Right cardiac atrium (tissue), 5 donors: ENCODE data around the gene TPTE. TPM values are rescaled to one million over a fixed set of nuclear protein-coding genes. Genes with fewer than 3 reads are reported as not detected.
"Not testable (repeated sequence)": the region's sequence is repeated elsewhere in the genome, so short reads cannot be mapped to it uniquely, and the experiment has no call there.

Source experiments
- ATAC-seq, 2 donors: fragments of 200-7000 bp; cut with Tn5 transposase; one replicate each; pipeline versions ENCODE4 v1.8.0 to v1.9.1; 2020; ENCODE audit warnings: moderate library complexity in 2 of 2, mild to moderate bottlenecking in 1 of 2
- DNase-seq, 3 donors: peaks; one replicate each; pipeline ENCODE4 v3.0.0-alpha.2; 2020
- H3K27ac ChIP-seq: one replicate; pipeline ENCODE4 v1.5.1; 2013; ENCODE audit warnings: mild to moderate bottlenecking, low read length, control low read depth, moderate library complexity
- H3K27me3 ChIP-seq: one replicate; pipeline ENCODE4 v1.6.1; 2013; ENCODE audit not compliant: control insufficient read depth, insufficient read depth
- H3K4me1 ChIP-seq: one replicate; pipeline ENCODE4 v1.6.1; 2013; ENCODE audit warnings: low read length; ENCODE audit not compliant: control insufficient read depth, insufficient read depth
- H3K4me3 ChIP-seq: one replicate; pipeline ENCODE4 v1.5.1; 2013; ENCODE audit warnings: low read length, control low read depth
- H3K9me3 ChIP-seq: one replicate; pipeline ENCODE4 v1.6.1; 2013; ENCODE audit warnings: low read length; ENCODE audit not compliant: control insufficient read depth
- WGBS: extraction: QIAGEN DNeasy Blood & Tissue Kit; methylation state at CpG from one replicate; pipeline ENCODE4 v1.1.7; 2013; 5-methylcytosine and 5-hydroxymethylcytosine counted together
- intact Hi-C, 4 donors: fragments of 100-400 bp; cut with DNase I; formaldehyde crosslinking; loops; one replicate each; pipeline versions ENCODE4 v1.11.0 to v1.14.0; 2022 to 2023
- polyA plus RNA-seq: library from polyadenylated mRNA; stranded (reverse); fragments of 200-250 nt; gene quantifications from one replicate; pipeline ENCODE4 v1.2.3, GENCODE V29; 2013
- total RNA-seq, 4 donors: library from RNA; stranded (reverse); fragmentation: NEBNext Ultra II Directional; extraction: Animal tissue kit (Norgen Biotek cat#: 25700); gene quantifications; one replicate each; pipeline ENCODE4 v1.2.1, GENCODE V29; 2021
- donor health status: healthy with polysubstance abuse.
- donor health status: DM: no; HTN: yes; CAD: no.
- donor health status: DM: no; HTN: no; CAD: no.
- donor health status: DM: no; HTN: yes; CAD: no; lungs with severe emphysema.
- donor health status: DM: yes; HTN: yes; CAD: no.

TPTE gene
- total and polyA plus RNA-seq, 5 donors, result not detected

DNA sequence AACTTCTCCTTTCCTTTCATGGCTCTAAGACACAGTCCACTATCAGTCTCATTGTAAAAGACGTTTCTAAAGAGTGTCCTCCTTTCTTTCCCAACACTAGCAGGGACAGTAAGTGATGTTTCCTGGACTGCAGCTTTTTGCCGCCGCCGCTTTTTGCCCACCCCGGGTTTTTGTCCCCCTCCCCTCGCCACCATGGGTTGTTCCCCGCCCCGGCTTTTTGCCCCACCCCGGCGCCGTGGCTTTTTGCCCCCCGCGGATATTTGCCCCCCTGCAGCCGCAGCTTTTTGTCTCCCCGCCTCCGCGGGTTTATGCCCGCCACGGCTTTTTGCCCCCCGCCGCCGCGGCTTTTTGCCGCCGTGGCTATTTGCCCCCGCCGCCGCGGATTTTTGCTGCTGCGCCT is 95.2 kb downstream of the TPTE start:
- no peaks in the 10 kb centered on the region for H3K9me3 ChIP-seq

DNA sequence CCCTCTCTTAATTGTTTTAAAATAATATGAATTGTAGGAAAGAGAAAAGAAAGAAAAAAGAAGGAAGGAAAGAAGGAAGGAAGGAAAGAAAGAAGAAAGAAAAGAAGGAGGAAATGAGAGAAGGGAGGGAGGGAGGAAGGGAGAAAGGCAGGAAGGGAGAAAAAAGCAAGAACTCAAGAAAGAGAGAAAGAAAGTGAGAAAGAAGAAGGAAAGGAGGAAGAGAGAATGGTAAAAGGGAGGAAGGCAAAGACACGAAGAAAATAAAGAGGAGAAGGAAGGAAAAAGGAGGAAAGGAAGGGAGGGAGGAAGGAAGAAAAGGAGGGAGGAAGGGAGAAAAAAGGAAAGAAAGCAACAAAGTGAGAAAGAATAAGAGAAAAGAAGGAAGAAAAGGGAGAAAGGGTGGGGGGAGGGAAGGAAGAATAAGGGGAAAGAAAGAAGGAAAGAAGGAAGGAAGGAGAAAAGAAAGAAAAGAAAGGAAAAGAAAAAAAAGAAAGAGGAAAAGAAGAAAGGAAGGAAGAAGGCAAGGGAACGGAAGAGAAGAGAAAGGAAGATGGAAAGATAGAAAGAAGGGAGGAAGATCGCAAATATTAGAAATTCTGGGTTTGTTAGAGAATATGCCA is 95.9 kb downstream of the TPTE start:
- H3K27ac ChIP-seq, H3K4me1 ChIP-seq, DNase-seq, intact Hi-C loops, H3K9me3 ChIP-seq, ATAC-seq, H3K4me3 ChIP-seq, H3K27me3 ChIP-seq: not testable (repeated sequence)
- WGBS, result 62% methylated on average over 3 of the region's 3 CpGs

More for the DNA sequence above, 95.2 kb downstream of the TPTE start:
- H3K4me3 ChIP-seq, result no peak overlapping the region
- DNase-seq (peak in 1 of 3 donors; percentile 63), ATAC-seq (no peak)
- H3K4me1 ChIP-seq, result no peaks in the 10 kb centered on the region
- no peak overlapping the region for H3K27ac ChIP-seq
- intact Hi-C loops, result no loop called here
- 69% methylated on average over 30 of the region's 30 CpGs for WGBS
- no peaks in the 10 kb centered on the region for H3K27me3 ChIP-seq

DNA sequence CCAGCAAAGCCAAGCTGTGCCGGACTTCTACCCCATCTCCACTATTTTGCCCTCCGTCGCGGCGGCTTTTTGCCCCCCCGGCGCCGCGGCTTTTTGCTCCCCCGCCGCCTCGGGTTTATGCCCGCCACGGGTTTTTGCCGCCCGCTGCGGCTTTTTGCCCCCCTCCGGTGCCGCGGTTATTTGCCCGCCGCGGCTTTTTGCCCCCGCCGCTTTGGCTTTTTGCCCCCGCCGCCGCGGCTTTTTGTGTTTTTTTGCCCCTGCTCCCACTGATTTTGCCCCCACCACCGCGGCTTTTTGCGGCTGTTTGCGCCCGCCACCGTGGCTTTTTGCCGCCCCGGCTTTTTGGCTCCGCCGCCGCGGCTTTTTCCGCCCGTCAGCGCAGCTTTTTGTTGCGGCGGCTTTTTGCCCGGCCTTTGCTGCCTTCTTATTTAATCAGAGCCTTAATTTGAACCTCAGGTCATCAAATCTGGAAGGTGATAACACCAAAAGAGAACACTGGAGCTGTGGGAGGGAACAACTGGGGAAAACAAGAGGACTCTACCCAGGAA is 106.0 kb downstream of the TPTE start:
- no peaks in the 10 kb centered on the region for H3K4me1 ChIP-seq
- ATAC-seq (no peak), DNase-seq (peak in 1 of 3 donors; percentile 59)
- no peaks in the 10 kb centered on the region for H3K27me3 ChIP-seq
- H3K9me3 ChIP-seq, result no peaks in the 10 kb centered on the region
- no peak overlapping the region for H3K27ac ChIP-seq
- 55% methylated on average over 47 of the region's 47 CpGs for whole genome bisulfite sequencing
- H3K4me3 ChIP-seq, result no peak overlapping the region
- intact Hi-C loops, result no loop called here

DNA sequence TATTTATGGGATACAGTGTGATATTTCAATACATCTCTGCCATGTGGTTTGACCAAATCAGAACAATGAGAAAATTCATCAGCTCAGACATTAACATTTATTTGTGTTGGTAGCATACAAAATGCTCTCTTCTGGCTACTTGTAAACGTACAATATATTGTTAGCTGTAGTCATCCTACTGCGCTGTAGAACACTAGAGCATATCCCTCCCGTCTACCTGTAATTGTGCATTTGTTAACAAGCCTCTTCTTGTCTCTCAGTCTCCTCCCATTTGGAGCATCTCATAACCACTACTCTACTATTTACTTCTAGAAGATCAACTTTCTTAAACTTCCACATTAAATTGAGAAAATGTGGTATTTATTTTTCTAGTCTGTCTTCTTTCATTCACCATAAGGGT is 107.9 kb downstream of the TPTE start:
- DNase-seq, intact Hi-C loops, ATAC-seq, H3K27me3 ChIP-seq, H3K4me1 ChIP-seq, H3K27ac ChIP-seq, H3K4me3 ChIP-seq, H3K9me3 ChIP-seq: not testable (repeated sequence)
- WGBS, result 63% methylated on average over 3 of the region's 3 CpGs

DNA sequence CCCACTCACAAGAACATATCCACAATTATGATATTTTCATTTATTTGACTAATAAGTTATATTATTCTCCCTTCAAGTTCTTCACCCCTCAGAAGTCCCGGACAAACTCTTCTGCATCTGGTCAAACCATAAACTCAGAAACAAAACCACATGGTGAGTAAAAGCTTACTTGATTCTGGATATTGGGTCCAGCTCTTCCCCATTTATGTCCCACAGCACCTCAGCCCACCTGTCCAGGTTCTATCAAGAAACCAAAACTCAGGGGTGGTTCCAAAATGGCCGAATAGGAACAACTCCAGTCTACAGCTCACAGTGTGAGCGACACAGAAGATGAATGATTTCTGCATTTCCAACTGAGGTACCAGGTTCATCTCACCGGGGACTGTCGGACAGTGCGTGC is 109.4 kb downstream of the TPTE start:
- 66% methylated on average over 6 of the region's 6 CpGs for WGBS
- H3K4me1 ChIP-seq, H3K4me3 ChIP-seq, H3K27me3 ChIP-seq, intact Hi-C loops, DNase-seq, ATAC-seq, H3K27ac ChIP-seq, H3K9me3 ChIP-seq: not testable (repeated sequence)

DNA sequence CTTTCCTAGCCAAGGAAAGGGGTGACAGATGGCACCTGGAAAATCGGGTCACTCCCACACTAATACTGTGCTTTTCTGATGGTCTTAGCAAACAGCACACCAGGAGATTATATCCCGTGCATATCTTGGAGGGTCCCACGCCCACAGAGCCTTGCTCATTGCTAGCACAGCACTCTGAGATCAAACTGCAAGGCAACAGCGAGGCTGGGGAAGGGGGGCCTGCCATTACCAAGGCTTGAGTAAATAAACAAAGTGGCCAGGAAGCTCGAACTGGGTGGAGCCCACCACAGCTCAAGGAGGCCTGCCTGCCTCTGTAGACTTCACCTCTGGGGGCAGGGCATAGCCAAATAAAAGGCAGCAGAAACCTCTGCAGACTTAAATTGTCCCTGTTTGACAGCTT is 109.9 kb downstream of the TPTE start:
- DNase-seq, H3K27ac ChIP-seq, H3K27me3 ChIP-seq, H3K9me3 ChIP-seq, ATAC-seq, H3K4me1 ChIP-seq, H3K4me3 ChIP-seq, intact Hi-C loops: not testable (repeated sequence)
- 54% methylated on average over 5 of the region's 5 CpGs for whole genome bisulfite sequencing

DNA sequence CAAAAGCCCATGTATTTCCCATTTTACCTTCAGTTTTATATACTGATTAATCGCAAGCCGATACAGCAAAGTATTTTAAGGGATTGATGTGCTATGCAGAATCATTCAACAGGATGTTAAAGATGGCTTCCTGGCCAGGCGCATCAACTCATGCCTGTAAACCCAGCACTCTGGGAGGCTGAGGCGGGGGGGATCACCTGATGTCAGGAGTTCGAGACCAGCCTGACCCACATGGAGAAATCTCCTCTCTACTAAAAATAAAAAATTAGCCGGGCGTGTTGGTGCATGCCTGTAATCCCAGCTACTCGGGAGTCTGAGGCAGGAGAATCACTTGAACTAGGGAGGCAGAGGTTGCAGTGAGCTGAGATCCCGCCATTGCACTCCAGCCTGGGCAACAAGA is 116.8 kb downstream of the TPTE start:
- H3K27ac ChIP-seq, H3K4me1 ChIP-seq, H3K9me3 ChIP-seq, H3K27me3 ChIP-seq, intact Hi-C loops, ATAC-seq, H3K4me3 ChIP-seq, DNase-seq: not testable (repeated sequence)
- WGBS, result 58% methylated on average over 9 of the region's 9 CpGs

DNA sequence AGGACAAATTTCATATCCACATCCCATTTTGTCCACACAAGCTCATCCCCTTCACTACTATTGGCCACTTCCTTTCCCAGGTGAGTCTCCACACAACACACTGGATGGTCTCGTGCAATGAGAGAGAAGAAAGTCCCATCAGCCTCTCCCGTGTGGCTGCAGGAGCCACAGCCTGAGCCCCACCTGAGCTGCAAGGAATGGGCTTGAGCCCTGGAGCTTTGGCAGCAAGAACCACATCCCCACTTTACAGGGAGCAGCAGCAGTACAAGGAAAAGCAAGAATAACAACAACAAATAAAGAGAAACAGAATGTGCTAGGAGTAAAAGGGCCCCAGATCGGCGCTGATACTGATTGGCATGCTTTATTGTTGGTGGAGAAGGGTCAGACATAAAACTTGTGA is 117.7 kb downstream of the TPTE start:
- 55% methylated on average over 4 of the region's 4 CpGs for WGBS
- ATAC-seq, result peak in 1 of 2 donors; percentile 46
- H3K4me1 ChIP-seq, result no peaks in the 10 kb centered on the region
- no peak overlapping the region for H3K27ac ChIP-seq
- intact Hi-C loops, result no loop called here
- H3K9me3 ChIP-seq, result no peaks in the 10 kb centered on the region
- H3K27me3 ChIP-seq, result no peaks in the 10 kb centered on the region
- no peak overlapping the region for H3K4me3 ChIP-seq
- DNase-seq, result no peak

DNA sequence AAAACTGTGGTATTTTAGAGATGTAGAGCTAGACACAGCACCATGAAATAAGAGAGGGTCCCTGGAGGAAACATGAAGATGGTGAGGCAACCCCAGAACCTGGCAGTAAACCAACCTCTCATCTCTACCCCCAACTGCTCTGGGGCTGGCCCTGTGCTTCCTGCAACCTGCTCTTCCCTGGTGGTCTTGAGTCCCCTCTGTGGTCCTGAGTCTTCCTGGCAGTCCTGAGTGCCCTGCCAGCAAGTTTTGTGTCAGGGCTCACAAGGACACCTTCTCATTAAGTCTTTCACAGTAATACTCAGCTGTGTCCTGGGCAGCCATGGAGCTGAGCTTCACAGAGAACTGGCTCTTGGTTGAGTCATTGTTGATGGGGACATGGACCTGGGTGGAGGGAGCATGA is 118.4 kb downstream of the TPTE start:
- intact Hi-C loops, H3K27me3 ChIP-seq, DNase-seq, H3K4me1 ChIP-seq, ATAC-seq, H3K4me3 ChIP-seq, H3K9me3 ChIP-seq, H3K27ac ChIP-seq: not testable (repeated sequence)

DNA sequence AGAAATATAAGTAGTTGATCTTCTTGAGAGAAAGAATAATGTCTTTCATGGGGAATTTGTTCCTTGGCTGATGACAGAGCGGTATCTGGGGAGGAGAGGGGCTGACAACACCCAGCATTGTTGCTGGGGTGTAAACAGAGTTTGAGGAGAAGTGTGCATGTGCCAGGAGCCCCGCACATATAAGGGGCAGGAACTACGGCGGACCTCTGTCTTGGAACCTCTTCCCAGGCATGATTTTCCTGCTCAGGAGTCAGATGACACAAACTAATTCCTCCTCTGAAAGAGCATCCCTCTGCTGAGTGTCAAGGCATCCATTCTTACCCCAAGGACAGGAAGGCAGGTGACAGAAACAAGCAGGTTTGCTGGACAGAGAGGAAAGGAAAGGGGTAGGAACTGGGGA is 119.1 kb downstream of the TPTE start:
- Histone ChIP-seq H3K4me1 (no peaks in the 10 kb centered on the region), H3K9me3 (no peaks in the 10 kb centered on the region), H3K27me3 (no peaks in the 10 kb centered on the region), H3K27ac (no peak overlapping the region), H3K4me3 (no peak overlapping the region)
- intact Hi-C loops, result no loop called here
- no peak for DNase-seq
- 32% methylated on average over 4 of the region's 4 CpGs for WGBS
- no peak for ATAC-seq

DNA sequence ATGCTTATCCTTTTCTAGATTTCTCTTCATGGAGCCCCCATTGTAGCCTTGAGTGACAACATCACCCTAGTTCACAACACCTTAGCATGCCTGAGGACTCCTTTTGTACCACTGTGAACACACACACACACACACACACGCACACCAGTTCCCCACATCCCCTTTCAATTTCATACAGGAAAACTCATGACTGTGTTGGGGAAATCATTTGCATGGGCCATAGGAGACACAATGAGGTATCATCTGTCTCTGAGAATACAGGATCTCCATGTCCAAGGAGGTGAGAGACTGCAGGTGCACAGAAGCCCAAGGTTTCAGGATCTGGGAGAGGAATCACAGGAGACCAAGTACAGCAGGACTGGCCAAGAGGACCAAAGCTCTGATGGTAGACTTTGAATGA is 119.7 kb downstream of the TPTE start:
- Histone ChIP-seq H3K27ac (no peak overlapping the region), H3K4me3 (no peak overlapping the region), H3K4me1 (no peaks in the 10 kb centered on the region), H3K27me3 (no peaks in the 10 kb centered on the region), H3K9me3 (no peaks in the 10 kb centered on the region)
- intact Hi-C loops, result no loop called here
- ATAC-seq (no peak), DNase-seq (no peak)
- 64% methylated on average over 1 of the region's 1 CpG for WGBS

DNA sequence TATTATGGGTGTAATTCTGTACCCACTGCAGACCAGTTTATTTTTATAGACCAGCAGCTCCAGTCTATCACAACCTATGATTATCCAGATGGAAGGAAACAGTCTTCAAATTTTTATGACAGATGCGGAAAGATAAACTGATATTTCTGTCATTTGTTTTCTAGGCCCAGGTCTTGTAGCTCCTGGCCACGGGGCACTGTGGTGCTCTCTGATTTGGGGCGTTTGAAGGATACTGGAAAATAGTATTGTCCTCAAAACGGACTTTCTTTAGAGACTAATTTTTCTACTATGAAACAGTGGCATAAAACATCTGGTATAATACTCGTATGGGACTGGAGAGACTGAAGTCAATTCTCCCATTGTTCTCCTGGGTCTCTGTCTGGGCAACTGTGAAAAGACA is 124.3 kb downstream of the TPTE start:
- H3K9me3 ChIP-seq, DNase-seq, ATAC-seq, H3K4me1 ChIP-seq, H3K4me3 ChIP-seq, H3K27me3 ChIP-seq, H3K27ac ChIP-seq, intact Hi-C loops: not testable (repeated sequence)
- WGBS, result 30% methylated on average over 4 of the region's 5 CpGs
